Mesothelial cell of epicardium (in vitro differentiated cells): ENCODE measurements around the gene POU5F1. TPM values are rescaled to one million over a fixed set of nuclear protein-coding genes. Genes with fewer than 3 reads are reported as not detected.
"Not testable (repeated sequence)": the region's sequence is repeated elsewhere in the genome, so short reads cannot be mapped to it uniquely, and the experiment has no call there.

Experiments used
- DNase-seq, 2 experiments: peaks; one replicate each; pipeline ENCODE4 v3.0.0; 2021; ENCODE audit warnings: low spot score in 2 of 2; ENCODE audit not compliant: unreplicated experiment in 2 of 2
- H3K27ac Mint-ChIP-seq: 2 replicates; pipeline ENCODE4 v1.8.0; 2021; ENCODE audit warnings: mixed read lengths
- H3K27me3 Mint-ChIP-seq: 2 replicates; pipeline ENCODE4 v1.8.0; 2021; ENCODE audit warnings: low read depth, mixed read lengths
- H3K36me3 Mint-ChIP-seq: 2 replicates; pipeline ENCODE4 v1.8.0; 2021; ENCODE audit warnings: mixed read lengths
- H3K4me1 Mint-ChIP-seq: 2 replicates; pipeline ENCODE4 v1.8.0; 2021; ENCODE audit warnings: mixed read lengths
- H3K4me3 Mint-ChIP-seq: 2 replicates; pipeline ENCODE4 v1.8.0; 2021; ENCODE audit warnings: mild to moderate bottlenecking, moderate library complexity, mixed read lengths
- H3K9me3 Mint-ChIP-seq: 2 replicates; pipeline ENCODE4 v1.8.0; 2021; ENCODE audit warnings: mixed read lengths
- total RNA-seq: library from RNA; stranded (reverse); gene quantifications from 3 replicates; pipeline ENCODE4 v1.2.1, GENCODE V29; 2021
- TF ChIP-seq, protein P1 (sequence below): fragments of 200-600 bp; sonication (generic); IDR thresholded peaks from one replicate; pipeline ENCODE4 v1.5.0; 2021; ENCODE audit warnings: antibody characterized with exemption; ENCODE audit not compliant: unreplicated experiment

Gene POU5F1
- total RNA-seq, 1 donor from 2014 or later: not detected

GRCh38 chr6:31202259-31203166 is 32.0 kb upstream of the POU5F1 start:
- H3K36me3 Mint-ChIP-seq: peaks cover 4% of the 10 kb centered on the region
- H3K27ac Mint-ChIP-seq: peak overlapping the region; percentile 25
- H3K27me3 Mint-ChIP-seq: no peaks in the 10 kb centered on the region
- DNase-seq: no peak
- peaks cover 4% of the 10 kb centered on the region for H3K9me3 Mint-ChIP-seq
- H3K4me1 Mint-ChIP-seq: peaks cover 20% of the 10 kb centered on the region
- TF ChIP-seq, protein P1, sequence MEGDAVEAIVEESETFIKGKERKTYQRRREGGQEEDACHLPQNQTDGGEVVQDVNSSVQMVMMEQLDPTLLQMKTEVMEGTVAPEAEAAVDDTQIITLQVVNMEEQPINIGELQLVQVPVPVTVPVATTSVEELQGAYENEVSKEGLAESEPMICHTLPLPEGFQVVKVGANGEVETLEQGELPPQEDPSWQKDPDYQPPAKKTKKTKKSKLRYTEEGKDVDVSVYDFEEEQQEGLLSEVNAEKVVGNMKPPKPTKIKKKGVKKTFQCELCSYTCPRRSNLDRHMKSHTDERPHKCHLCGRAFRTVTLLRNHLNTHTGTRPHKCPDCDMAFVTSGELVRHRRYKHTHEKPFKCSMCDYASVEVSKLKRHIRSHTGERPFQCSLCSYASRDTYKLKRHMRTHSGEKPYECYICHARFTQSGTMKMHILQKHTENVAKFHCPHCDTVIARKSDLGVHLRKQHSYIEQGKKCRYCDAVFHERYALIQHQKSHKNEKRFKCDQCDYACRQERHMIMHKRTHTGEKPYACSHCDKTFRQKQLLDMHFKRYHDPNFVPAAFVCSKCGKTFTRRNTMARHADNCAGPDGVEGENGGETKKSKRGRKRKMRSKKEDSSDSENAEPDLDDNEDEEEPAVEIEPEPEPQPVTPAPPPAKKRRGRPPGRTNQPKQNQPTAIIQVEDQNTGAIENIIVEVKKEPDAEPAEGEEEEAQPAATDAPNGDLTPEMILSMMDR: no peak
- no peak overlapping the region for H3K4me3 Mint-ChIP-seq

GRCh38 chr6:31199105-31199452 is 28.6 kb upstream of the POU5F1 start:
- peaks cover 20% of the 10 kb centered on the region for H3K4me1 Mint-ChIP-seq
- H3K27ac Mint-ChIP-seq, H3K4me3 Mint-ChIP-seq, DNase-seq, H3K27me3 Mint-ChIP-seq, H3K9me3 Mint-ChIP-seq, H3K36me3 Mint-ChIP-seq: not testable (repeated sequence)

- H3K36me3 Mint-ChIP-seq: peaks cover 5% of the 10 kb centered on the region
- H3K4me3 Mint-ChIP-seq: peak overlapping the region; percentile 80
- H3K9me3 Mint-ChIP-seq: peaks cover 4% of the 10 kb centered on the region
- peaks cover 10% of the 10 kb centered on the region for H3K4me1 Mint-ChIP-seq
- peak; percentile 51 to 80 for DNase-seq
- TF ChIP-seq, protein P1: no peak
- peak overlapping the region; percentile 78 for H3K27ac Mint-ChIP-seq
- H3K27me3 Mint-ChIP-seq: no peaks in the 10 kb centered on the region
Measured at GRCh38 chr6:31197559-31198305, 27.2 kb upstream of the POU5F1 start.

DNA sequence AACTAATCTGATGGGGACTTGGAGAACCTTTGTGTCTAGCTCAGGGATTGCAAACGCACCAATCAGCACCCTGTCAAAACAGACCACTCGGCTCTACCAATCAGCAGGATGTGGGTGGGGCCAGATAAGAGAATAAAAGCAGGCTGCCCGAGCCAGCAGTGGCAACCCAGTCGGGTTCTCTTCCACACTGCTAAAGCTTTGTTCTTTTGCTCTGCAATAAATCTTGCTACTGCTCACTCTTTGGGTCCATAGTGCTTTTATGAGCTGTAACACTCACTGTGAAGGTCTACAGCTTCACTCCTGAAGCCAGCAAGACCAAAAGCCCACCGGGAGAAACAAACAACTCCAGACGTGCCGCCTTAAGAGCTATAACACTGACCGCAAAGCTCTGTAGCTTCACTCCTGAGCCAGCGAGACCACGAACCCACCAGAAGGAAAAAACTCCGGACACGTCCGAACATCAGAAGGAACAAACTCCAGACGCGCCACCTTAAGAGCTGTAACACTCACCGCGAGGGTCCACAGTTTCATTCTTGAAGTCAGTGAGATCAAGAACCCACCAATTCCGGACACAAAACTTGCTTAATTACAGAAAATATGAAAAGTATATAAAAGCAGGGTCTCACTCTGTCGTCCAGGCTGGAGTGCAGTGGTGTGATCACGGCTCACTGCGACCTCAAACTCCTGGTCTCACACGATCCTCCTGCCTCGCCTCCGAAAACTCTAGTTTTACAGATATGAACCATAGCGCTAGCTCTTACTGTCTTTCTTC is 26.0 kb upstream of the POU5F1 start:
- H3K9me3 Mint-ChIP-seq: not testable (repeated sequence)

DNA sequence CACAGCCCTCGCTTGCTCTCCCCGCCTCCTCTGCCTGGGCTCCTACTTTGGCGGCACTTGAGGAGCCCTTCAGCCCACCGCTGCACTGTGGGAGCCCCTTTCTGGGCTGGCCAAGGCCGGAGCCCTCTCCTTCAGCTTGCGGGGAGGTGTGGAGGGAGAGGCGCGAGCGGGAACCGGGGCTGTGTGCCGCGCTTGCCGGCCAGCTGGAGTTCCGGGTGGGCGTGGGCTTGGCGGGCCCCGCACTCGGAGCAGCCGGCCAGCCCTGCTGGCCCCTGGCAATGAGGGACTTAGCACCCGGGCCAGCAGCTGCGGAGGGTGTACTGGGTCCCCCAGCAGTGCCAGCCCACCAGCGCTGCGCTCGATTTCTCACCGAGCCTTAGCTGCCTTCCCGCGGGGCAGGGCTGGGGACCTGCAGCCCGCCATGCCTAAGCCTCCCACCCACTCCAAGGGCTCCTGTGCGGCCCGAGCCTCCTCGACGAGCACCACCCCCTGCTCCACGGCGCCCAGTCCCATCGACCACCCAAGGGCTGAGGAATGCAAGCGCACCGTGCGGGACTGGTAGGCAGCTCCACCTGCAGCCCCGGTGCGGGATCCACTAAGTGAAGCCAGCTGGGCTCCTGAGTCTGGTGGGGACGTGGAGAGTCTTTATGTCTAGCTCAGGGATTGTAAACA is 25.0 kb upstream of the POU5F1 start:
- DNase-seq, H3K27ac Mint-ChIP-seq, H3K4me1 Mint-ChIP-seq, H3K9me3 Mint-ChIP-seq, H3K36me3 Mint-ChIP-seq, H3K4me3 Mint-ChIP-seq, H3K27me3 Mint-ChIP-seq: not testable (repeated sequence)

More for the DNA sequence above, 26.0 kb upstream of the POU5F1 start:
- not testable (repeated sequence) for DNase-seq, H3K27me3 Mint-ChIP-seq, H3K4me1 Mint-ChIP-seq, H3K36me3 Mint-ChIP-seq
- Mint-ChIP-seq H3K27ac (peak overlapping the region; percentile 78), H3K4me3 (peak overlapping the region; percentile 80)

DNA sequence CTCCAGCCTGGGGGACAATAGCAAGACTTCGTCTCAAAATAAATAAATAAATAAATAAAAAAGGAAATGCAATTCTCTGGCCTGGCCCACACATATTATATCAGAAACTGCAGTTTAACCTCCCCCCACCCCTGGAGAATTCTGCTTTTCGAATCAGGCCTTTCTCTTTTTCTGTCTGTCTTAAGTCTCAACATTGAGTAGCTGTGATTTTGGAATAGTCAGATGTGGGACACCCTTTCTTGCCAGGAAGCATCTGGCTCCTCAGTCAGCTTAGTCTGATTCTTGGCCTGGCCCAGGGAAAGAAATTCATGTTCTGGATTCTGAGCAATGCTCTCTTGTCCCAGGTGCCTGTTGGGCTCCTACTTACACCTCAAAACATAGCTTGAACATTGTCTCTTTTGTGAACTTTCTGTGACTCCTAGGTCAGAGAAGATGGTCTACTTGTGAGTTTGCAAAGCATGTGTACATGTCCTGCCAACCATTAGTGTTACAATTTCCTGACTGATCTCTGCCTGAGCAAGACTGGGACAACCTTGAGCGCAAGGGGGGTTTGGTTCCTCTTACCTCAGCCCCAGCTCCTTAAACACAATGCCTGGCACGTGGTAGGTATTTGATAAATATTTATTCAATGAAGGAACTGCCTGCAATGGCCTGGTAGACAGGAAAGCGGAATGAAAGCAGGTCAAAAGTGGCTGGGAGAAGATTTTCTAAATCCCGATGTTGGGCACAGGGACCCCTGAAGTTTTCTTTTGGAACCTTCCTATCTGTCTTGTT is 23.8 kb upstream of the POU5F1 start:
- peaks cover 2% of the 10 kb centered on the region for H3K36me3 Mint-ChIP-seq
- no peaks in the 10 kb centered on the region for H3K9me3 Mint-ChIP-seq
- TF ChIP-seq, protein P1: no peak
- DNase-seq: no peak
- H3K27me3 Mint-ChIP-seq: no peaks in the 10 kb centered on the region
- H3K4me3 Mint-ChIP-seq: no peak overlapping the region
- peaks cover 9% of the 10 kb centered on the region for H3K4me1 Mint-ChIP-seq
- no peak overlapping the region for H3K27ac Mint-ChIP-seq
